ENCODE measurements around the gene CACNA1H.

CACNA1H gene

GRCh38 chr16:1152651-1153259 lies at the start of gene CACNA1H:
CACNA1H (plus strand) TSS chr16:1153106; CDS start chr16:1153738, 632 bp downstream.
- no peak within 1 kb of the TSS for H3K4me2 ChIP-seq (ENCODE audit: low read length)
- H4K20me1 ChIP-seq (ENCODE audit: insufficient read depth, low read length), result no peaks in the 10 kb centered on the region
- no peaks in the 10 kb centered on the region for H3K27me3 ChIP-seq (ENCODE audit: low read depth, low read length)
- TF ChIP-seq CTCF (IDR thresholded peaks at IDR 0.05; ENCODE audit: low read depth, low read length) (no peak), EZH2phosphoT487 (IDR thresholded peaks at IDR 0.05; ENCODE audit: low read depth) (no peak)
- no peaks in the 10 kb centered on the region for H3K4me1 ChIP-seq (ENCODE audit: low read length)
- no peaks in the 10 kb centered on the region for H3K9me3 ChIP-seq (ENCODE audit: insufficient read depth, low read length)
- no peak within 1 kb of the TSS for H2AFZ ChIP-seq (ENCODE audit: low read depth, low read length)
- no peak within 1 kb of the TSS for H3K27ac ChIP-seq (ENCODE audit: low read length)
- no peak within 1 kb of the TSS for H3K9ac ChIP-seq (ENCODE audit: low read length)
- H3K36me3 ChIP-seq (replicated peaks; ENCODE audit: low read depth, low read length), result no peaks in the 10 kb centered on the region
- H3K4me3 ChIP-seq (ENCODE audit: low read length), result no peak within 1 kb of the TSS
- H3K79me2 ChIP-seq (ENCODE audit: low read length), result no peaks in the 10 kb centered on the region

- Histone ChIP-seq H4K20me1 (ENCODE audit: insufficient read depth, low read length) (no peaks in the 10 kb centered on the region), H3K4me1 (ENCODE audit: low read length) (no peaks in the 10 kb centered on the region), H3K4me3 (ENCODE audit: low read length) (no peak overlapping the region), H2AFZ (ENCODE audit: low read depth, low read length) (no peak overlapping the region), H3K9me3 (ENCODE audit: insufficient read depth, low read length) (no peaks in the 10 kb centered on the region), H3K36me3 (replicated peaks; ENCODE audit: low read depth, low read length) (no peaks in the 10 kb centered on the region), H3K79me2 (ENCODE audit: low read length) (no peaks in the 10 kb centered on the region), H3K27me3 (ENCODE audit: low read depth, low read length) (peaks cover 11% of the 10 kb centered on the region; the same call in 1 of the 2 replicates), H3K9ac (ENCODE audit: low read length) (no peak overlapping the region), H3K4me2 (ENCODE audit: low read length) (no peak overlapping the region), H3K27ac (ENCODE audit: low read length) (no peak overlapping the region)
- TF ChIP-seq EZH2phosphoT487 (IDR thresholded peaks at IDR 0.05; ENCODE audit: low read depth) (no peak), CTCF (IDR thresholded peaks at IDR 0.05; ENCODE audit: low read depth, low read length) (no peak)
Measured at GRCh38 chr16:1103636-1103980, 49.3 kb upstream of the CACNA1H start.

- no peak for TF ChIP-seq EZH2phosphoT487 (IDR thresholded peaks at IDR 0.05; ENCODE audit: low read depth)
- TF ChIP-seq CTCF (IDR thresholded peaks at IDR 0.05; ENCODE audit: low read depth, low read length), result peak; percentile 64
Measured at GRCh38 chr16:1105888-1106620, 46.9 kb upstream of the CACNA1H start.

GRCh38 chr16:1106659-1107058 lies 46.2 kb upstream of the CACNA1H start:
- Histone ChIP-seq H4K20me1 (ENCODE audit: insufficient read depth, low read length) (no peaks in the 10 kb centered on the region), H3K79me2 (ENCODE audit: low read length) (no peaks in the 10 kb centered on the region), H3K27me3 (ENCODE audit: low read depth, low read length) (peaks cover 11% of the 10 kb centered on the region; the same call in 1 of the 2 replicates), H3K4me1 (ENCODE audit: low read length) (peaks cover 7% of the 10 kb centered on the region; the same call in 1 of the 2 replicates), H3K4me3 (ENCODE audit: low read length) (no peak overlapping the region), H3K4me2 (ENCODE audit: low read length) (no peak overlapping the region), H2AFZ (ENCODE audit: low read depth, low read length) (no peak overlapping the region), H3K27ac (ENCODE audit: low read length) (no peak overlapping the region), H3K36me3 (replicated peaks; ENCODE audit: low read depth, low read length) (no peaks in the 10 kb centered on the region), H3K9ac (ENCODE audit: low read length) (no peak overlapping the region), H3K9me3 (ENCODE audit: insufficient read depth, low read length) (no peaks in the 10 kb centered on the region)
- TF ChIP-seq EZH2phosphoT487 (IDR thresholded peaks at IDR 0.05; ENCODE audit: low read depth) (no peak), CTCF (IDR thresholded peaks at IDR 0.05; ENCODE audit: low read depth, low read length) (no peak)

More at GRCh38 chr16:1105888-1106620, 46.9 kb upstream of the CACNA1H start:
- Histone ChIP-seq H3K79me2 (ENCODE audit: low read length) (no peaks in the 10 kb centered on the region), H3K4me3 (ENCODE audit: low read length) (peak overlapping the region; percentile 53), H3K9me3 (ENCODE audit: insufficient read depth, low read length) (no peaks in the 10 kb centered on the region), H3K36me3 (replicated peaks; ENCODE audit: low read depth, low read length) (no peaks in the 10 kb centered on the region), H3K4me1 (ENCODE audit: low read length) (peaks cover 7% of the 10 kb centered on the region; the same call in 1 of the 2 replicates), H3K27me3 (ENCODE audit: low read depth, low read length) (peaks cover 11% of the 10 kb centered on the region; the same call in 1 of the 2 replicates), H2AFZ (ENCODE audit: low read depth, low read length) (peak overlapping the region; percentile 46; the same call in 1 of the 2 replicates), H3K27ac (ENCODE audit: low read length) (no peak overlapping the region), H3K9ac (ENCODE audit: low read length) (no peak overlapping the region), H3K4me2 (ENCODE audit: low read length) (peak overlapping the region; percentile 47), H4K20me1 (ENCODE audit: insufficient read depth, low read length) (no peaks in the 10 kb centered on the region)

Measured in OCI-LY3 (cell line).